HepG2 (cell line): Measurements from ENCODE around the gene TNP2. TPM values are rescaled to one million over a fixed set of nuclear protein-coding genes. Genes with fewer than 3 reads are reported as not detected.

Experiments
- ATF4 ChIP-seq, 2 experiments: fragments of 450-650 bp in 1 of 2; sonication (generic) in 1 of 2; formaldehyde crosslinking; IDR thresholded peaks; 2 replicates each; pipeline versions ENCODE4 v1.5.0 to v1.8.0; 2020 to 2022; ENCODE audit warnings: mild to moderate bottlenecking in 1 of 2, missing genetic modification reagents in 1 of 2
- DPF2 ChIP-seq: sonication (generic); formaldehyde crosslinking; IDR thresholded peaks from 2 replicates; pipeline ENCODE4 v1.4.0; 2020; ENCODE audit warnings: mild to moderate bottlenecking, low read depth, missing genetic modification reagents, borderline replicate concordance
- GABPB1 ChIP-seq: IDR thresholded peaks from 2 replicates; pipeline ENCODE4 v1.6.1; 2016; ENCODE audit warnings: mild to moderate bottlenecking, missing genetic modification reagents, moderate library complexity, missing compliant biosample characterization
- HES4 ChIP-seq: sonication (generic); formaldehyde crosslinking; IDR thresholded peaks from 2 replicates; pipeline ENCODE4 v1.9.0; 2021; ENCODE audit warnings: mild to moderate bottlenecking, missing genetic modification reagents, borderline replicate concordance
- HNRNPUL1 ChIP-seq: fragments of 200-400 bp; formaldehyde crosslinking; IDR thresholded peaks from 2 replicates; pipeline ENCODE4 v1.6.1; 2017; ENCODE audit warnings: low read depth, mild to moderate bottlenecking, low read length, moderate library complexity
- ISX ChIP-seq: sonication (generic); formaldehyde crosslinking; conservative IDR thresholded peaks from 2 replicates; pipeline ENCODE4 v1.5.0; 2020; ENCODE audit warnings: missing genetic modification reagents
- MBNL3 ChIP-seq: fragments of 250-450 bp; sonication (Bioruptor Pico); conservative IDR thresholded peaks from 2 replicates; pipeline ENCODE4 v1.8.0; 2022; ENCODE audit warnings: mild to moderate bottlenecking, inconsistent platforms
- MED8 ChIP-seq: sonication (generic); formaldehyde crosslinking; IDR thresholded peaks from 2 replicates; pipeline ENCODE4 v1.8.1; 2023; ENCODE audit warnings: mild to moderate bottlenecking, missing genetic modification reagents; ENCODE audit not compliant: insufficient replicate concordance
- MLXIP ChIP-seq: sonication (generic); formaldehyde crosslinking; IDR thresholded peaks from 2 replicates; pipeline ENCODE4 v1.9.0; 2021; ENCODE audit warnings: missing genetic modification reagents, borderline replicate concordance
- NR2F6 ChIP-seq, 2 experiments: IDR thresholded peaks; 2 replicates each; pipeline ENCODE4 v1.6.1; 2016; ENCODE audit warnings: antibody characterized with exemption in 1 of 2, mild to moderate bottlenecking in 1 of 2
- PBX2 ChIP-seq: IDR thresholded peaks from 2 replicates; pipeline ENCODE4 v1.6.1; 2016; ENCODE audit warnings: control low read depth
- TBP ChIP-seq: sonication (generic); formaldehyde crosslinking; IDR thresholded peaks from 2 replicates; pipeline ENCODE4 v1.5.0; 2020; ENCODE audit warnings: missing genetic modification reagents
- TEAD3 ChIP-seq: optimal IDR thresholded peaks from 2 replicates; pipeline ENCODE3; 2016; ENCODE audit warnings: borderline replicate concordance
- ZEB1 ChIP-seq: IDR thresholded peaks from 2 replicates; pipeline ENCODE4 v1.6.1; 2012; ENCODE audit warnings: mild to moderate bottlenecking, low read depth, inconsistent platforms; ENCODE audit not compliant: insufficient replicate concordance
- ZKSCAN5 ChIP-seq: sonication (generic); formaldehyde crosslinking; IDR thresholded peaks from 2 replicates; pipeline ENCODE4 v1.5.1; 2020; ENCODE audit warnings: mild to moderate bottlenecking, missing genetic modification reagents
- ZNF451 ChIP-seq: sonication (generic); formaldehyde crosslinking; IDR thresholded peaks from 2 replicates; pipeline ENCODE4 v1.5.0; 2020; ENCODE audit warnings: mild to moderate bottlenecking, missing genetic modification reagents
- ZNF556 ChIP-seq: sonication (generic); formaldehyde crosslinking; IDR thresholded peaks from 2 replicates; pipeline ENCODE4 v1.4.0; 2020; ENCODE audit warnings: mild to moderate bottlenecking, missing genetic modification reagents, borderline replicate concordance
- polyA plus RNA-seq, 8 experiments: library from polyadenylated mRNA; depleted of rRNA in 3 of 8; stranded (reverse) in 7 of 8; unstranded in 1 of 8; fragments of >200 nt; fragmentation: Illumina TruSeq in 4 of 8; extraction: Trizol in 4 of 8; gene quantifications; 2 replicates each; pipeline versions ENCODE4 v1.2.1 to v1.2.3, GENCODE V29; 2011 to 2016; ENCODE audit warnings: low read depth in 4 of 8, missing spikeins in 1 of 8, mixed read lengths in 1 of 8; ENCODE audit not compliant: insufficient read depth in 1 of 8
- total RNA-seq, 5 experiments: library from RNA; depleted of rRNA; stranded (reverse); fragments of >200 nt; fragmentation: Illumina TruSeq; extraction: Trizol; gene quantifications; 2 replicates each; pipeline ENCODE4 v1.2.3, GENCODE V29; 2016; ENCODE audit warnings: low read depth in 1 of 5
- TF ChIP-seq, protein P1 (sequence below): sonication (generic); formaldehyde crosslinking; IDR thresholded peaks from 2 replicates; pipeline ENCODE4 v1.4.0; 2020; ENCODE audit warnings: low read depth, missing genetic modification reagents
- TF ChIP-seq, protein P2 (sequence below): IDR thresholded peaks from 2 replicates; pipeline ENCODE4 v1.6.1; 2016; ENCODE audit warnings: low read depth, control low read depth

The TNP2 gene
- total and polyA plus RNA-seq, 2 of the 13 experiments (the other 11 are each of a cell fraction or from before 2014, with no cell fraction given) = not detected

- no peak for TF ChIP-seq MLXIP
- peak; percentile 32; the same call in 1 of the 2 replicates for TF ChIP-seq ZNF556 (CRISPR knock-in tag)
- TF ChIP-seq MBNL3 (CRISPR knock-in tag) = no peak
- TF ChIP-seq PBX2 (CRISPR knock-in tag) = no peak
- TF ChIP-seq NR2F6 (IDR thresholded peaks at IDR 0.05) = no peak
- no peak for TF ChIP-seq NR2F6 (CRISPR knock-in tag; IDR thresholded peaks at IDR 0.05)
- TF ChIP-seq GABPB1 (CRISPR knock-in tag) = 0 out of 2 replicates have a peak, but pooled peaks have one; percentile 14
- TF ChIP-seq MED8 (CRISPR knock-in tag) = no peak
- no peak for TF ChIP-seq ISX (CRISPR knock-in tag)
- TF ChIP-seq TBP = no peak
- TF ChIP-seq, protein P1, sequence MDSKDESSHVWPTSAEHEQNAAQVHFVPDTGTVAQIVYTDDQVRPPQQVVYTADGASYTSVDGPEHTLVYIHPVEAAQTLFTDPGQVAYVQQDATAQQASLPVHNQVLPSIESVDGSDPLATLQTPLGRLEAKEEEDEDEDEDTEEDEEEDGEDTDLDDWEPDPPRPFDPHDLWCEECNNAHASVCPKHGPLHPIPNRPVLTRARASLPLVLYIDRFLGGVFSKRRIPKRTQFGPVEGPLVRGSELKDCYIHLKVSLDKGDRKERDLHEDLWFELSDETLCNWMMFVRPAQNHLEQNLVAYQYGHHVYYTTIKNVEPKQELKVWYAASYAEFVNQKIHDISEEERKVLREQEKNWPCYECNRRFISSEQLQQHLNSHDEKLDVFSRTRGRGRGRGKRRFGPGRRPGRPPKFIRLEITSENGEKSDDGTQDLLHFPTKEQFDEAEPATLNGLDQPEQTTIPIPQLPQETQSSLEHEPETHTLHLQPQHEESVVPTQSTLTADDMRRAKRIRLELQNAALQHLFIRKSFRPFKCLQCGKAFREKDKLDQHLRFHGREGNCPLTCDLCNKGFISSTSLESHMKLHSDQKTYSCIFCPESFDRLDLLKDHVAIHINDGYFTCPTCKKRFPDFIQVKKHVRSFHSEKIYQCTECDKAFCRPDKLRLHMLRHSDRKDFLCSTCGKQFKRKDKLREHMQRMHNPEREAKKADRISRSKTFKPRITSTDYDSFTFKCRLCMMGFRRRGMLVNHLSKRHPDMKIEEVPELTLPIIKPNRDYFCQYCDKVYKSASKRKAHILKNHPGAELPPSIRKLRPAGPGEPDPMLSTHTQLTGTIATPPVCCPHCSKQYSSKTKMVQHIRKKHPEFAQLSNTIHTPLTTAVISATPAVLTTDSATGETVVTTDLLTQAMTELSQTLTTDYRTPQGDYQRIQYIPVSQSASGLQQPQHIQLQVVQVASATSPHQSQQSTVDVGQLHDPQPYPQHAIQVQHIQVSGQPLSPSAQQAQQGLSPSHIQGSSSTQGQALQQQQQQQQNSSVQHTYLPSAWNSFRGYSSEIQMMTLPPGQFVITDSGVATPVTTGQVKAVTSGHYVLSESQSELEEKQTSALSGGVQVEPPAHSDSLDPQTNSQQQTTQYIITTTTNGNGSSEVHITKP (CRISPR knock-in tag) = peak; percentile 41; the same call in 1 of the 2 replicates
- TF ChIP-seq ATF4 (CRISPR knock-in tag; IDR thresholded peaks at IDR 0.05) = no peak
- 0 out of 2 replicates have a peak, but pooled peaks have one; percentile 51 for TF ChIP-seq HES4
- no peak for TF ChIP-seq DPF2
- TF ChIP-seq, protein P2, sequence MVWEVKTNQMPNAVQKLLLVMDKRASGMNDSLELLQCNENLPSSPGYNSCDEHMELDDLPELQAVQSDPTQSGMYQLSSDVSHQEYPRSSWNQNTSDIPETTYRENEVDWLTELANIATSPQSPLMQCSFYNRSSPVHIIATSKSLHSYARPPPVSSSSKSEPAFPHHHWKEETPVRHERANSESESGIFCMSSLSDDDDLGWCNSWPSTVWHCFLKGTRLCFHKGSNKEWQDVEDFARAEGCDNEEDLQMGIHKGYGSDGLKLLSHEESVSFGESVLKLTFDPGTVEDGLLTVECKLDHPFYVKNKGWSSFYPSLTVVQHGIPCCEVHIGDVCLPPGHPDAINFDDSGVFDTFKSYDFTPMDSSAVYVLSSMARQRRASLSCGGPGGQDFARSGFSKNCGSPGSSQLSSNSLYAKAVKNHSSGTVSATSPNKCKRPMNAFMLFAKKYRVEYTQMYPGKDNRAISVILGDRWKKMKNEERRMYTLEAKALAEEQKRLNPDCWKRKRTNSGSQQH = no peak
- TF ChIP-seq HNRNPUL1 = no peak
- TF ChIP-seq ZNF451 (CRISPR knock-in tag) = peak; percentile 58; the same call in 1 of the 2 replicates
- TF ChIP-seq ZKSCAN5 (CRISPR knock-in tag) = no peak
- peak; percentile 23 for TF ChIP-seq TEAD3
- no peak for TF ChIP-seq ZEB1
Observed at GRCh38 chr16:11303405-11304138, 34.4 kb upstream of the TNP2 start (continued).
